ENCODE results near the gene NLGN2.
A peak's percentile ranks its signal among the peaks of the same experiment; 100 is the strongest.
"Not testable (repeated sequence)": the region's sequence is repeated elsewhere in the genome, so short reads cannot be mapped to it uniquely, and the experiment has no call there.

The NLGN2 gene

GRCh38 chr17:7407485-7408251, at the start of gene NLGN2:
Gene NLGN2 (plus strand): TSS chr17:7407845. CDS start chr17:7408256, 411 bp downstream.
- no peak for DNase-seq

GRCh38 chr17:7361906-7362305, 45.7 kb upstream of the NLGN2 start:
- DNase-seq: no peak

GRCh38 chr17:7363311-7363710, 44.3 kb upstream of the NLGN2 start:
- peak; percentile 24 for DNase-seq

- not testable (repeated sequence) for DNase-seq
These were observed 41.7 kb upstream of the NLGN2 start for GRCh38 chr17:7365963-7366362.

- DNase-seq: no peak
These were observed 40.6 kb upstream of the NLGN2 start for GRCh38 chr17:7367083-7367482.

GRCh38 chr17:7367918-7368598, 39.6 kb upstream of the NLGN2 start:
- no peak for DNase-seq

GRCh38 chr17:7368599-7368994, 39.0 kb upstream of the NLGN2 start:
- not testable (repeated sequence) for DNase-seq

- no peak for DNase-seq
These were observed 37.8 kb upstream of the NLGN2 start for GRCh38 chr17:7369825-7370224.

GRCh38 chr17:7370853-7371252, 36.8 kb upstream of the NLGN2 start:
- no peak for DNase-seq

GRCh38 chr17:7374353-7374752, 33.3 kb upstream of the NLGN2 start:
- DNase-seq: no peak

- no peak for DNase-seq
These were observed 28.5 kb upstream of the NLGN2 start for GRCh38 chr17:7379134-7379533.

- DNase-seq: peak; percentile 27
These were observed 27.3 kb upstream of the NLGN2 start for GRCh38 chr17:7380321-7380720.

GRCh38 chr17:7380855-7381683, 26.6 kb upstream of the NLGN2 start, which contains the start of gene TNK1:
Gene TNK1 (plus strand): TSS chr17:7381089. CDS start chr17:7382927, 1,838 bp downstream.
- DNase-seq: no peak

- DNase-seq: no peak
These were observed 24.7 kb upstream of the NLGN2 start for GRCh38 chr17:7382901-7383300.

GRCh38 chr17:7383371-7383741, 24.3 kb upstream of the NLGN2 start:
- no peak for DNase-seq

GRCh38 chr17:7383742-7384488, 23.7 kb upstream of the NLGN2 start:
- peak; percentile 31 for DNase-seq

GRCh38 chr17:7384489-7385081, 23.1 kb upstream of the NLGN2 start:
- no peak for DNase-seq

GRCh38 chr17:7388856-7389255, 18.8 kb upstream of the NLGN2 start:
- no peak for DNase-seq

- DNase-seq: no peak
These were observed 17.4 kb upstream of the NLGN2 start for GRCh38 chr17:7389924-7390910.

- DNase-seq: no peak
These were observed 16.3 kb upstream of the NLGN2 start for GRCh38 chr17:7391307-7391706.
